Small intestine (tissue), 16 donors: ENCODE measurements around the gene GFOD2. TPM values are rescaled to one million over a fixed set of nuclear protein-coding genes. Genes with fewer than 3 reads are reported as not detected.

Experiments used
- DNase-seq, 2 donors: peaks; one replicate each; pipeline versions ENCODE4 v3.0.0 to v3.0.0-alpha.2; 2013
- FAIRE-seq: peaks from 2 replicates; lab custom pipeline; 2012; peaks lifted over from hg19 to GRCh38; lab: Jason Lieb, UNC
- H3K27ac ChIP-seq, 3 donors: one replicate each; pipeline ENCODE4 v1.5.1; 2013; ENCODE audit warnings: low read length in 2 of 3, mild to moderate bottlenecking in 2 of 3, control low read depth in 1 of 3, inconsistent platforms in 1 of 3, low read depth in 1 of 3, moderate library complexity in 1 of 3
- H3K27me3 ChIP-seq, 3 donors: one replicate each; pipeline ENCODE4 v1.6.1; 2013; ENCODE audit warnings: low read length in 3 of 3, inconsistent platforms in 1 of 3; ENCODE audit not compliant: control insufficient read depth in 3 of 3, insufficient read depth in 3 of 3
- H3K36me3 ChIP-seq, 3 donors: one replicate each; pipeline ENCODE4 v1.6.1; 2013; ENCODE audit warnings: low read length in 3 of 3, inconsistent platforms in 1 of 3, low read depth in 1 of 3, mild to moderate bottlenecking in 1 of 3, moderate library complexity in 1 of 3; ENCODE audit not compliant: control insufficient read depth in 3 of 3, insufficient read depth in 2 of 3
- H3K4me1 ChIP-seq, 3 donors: one replicate each; pipeline ENCODE4 v1.6.1; 2013; ENCODE audit warnings: low read length in 2 of 3, inconsistent platforms in 1 of 3, low read depth in 1 of 3, mild to moderate bottlenecking in 1 of 3, moderate library complexity in 1 of 3; ENCODE audit not compliant: control insufficient read depth in 3 of 3, insufficient read depth in 2 of 3
- H3K4me3 ChIP-seq, 3 donors: one replicate each; pipeline ENCODE4 v1.5.1; 2013; ENCODE audit warnings: low read length in 3 of 3, control low read depth in 1 of 3, inconsistent platforms in 1 of 3, low read depth in 1 of 3, mild to moderate bottlenecking in 1 of 3, moderate library complexity in 1 of 3
- H3K9me3 ChIP-seq, 2 donors: one replicate each; pipeline ENCODE4 v1.6.1; 2013; ENCODE audit warnings: low read depth in 1 of 2, low read length in 1 of 2; ENCODE audit not compliant: control insufficient read depth in 2 of 2, insufficient read depth in 1 of 2
- WGBS, 3 donors: extraction: QIAGEN DNeasy Blood & Tissue Kit; methylation state at CpG; one replicate each; pipeline ENCODE4 v1.1.7; 2013; 5-methylcytosine and 5-hydroxymethylcytosine counted together
- long read RNA-seq, 10 donors: transcript quantifications; one replicate each; lab custom pipeline, GENCODE V29; 2026
- polyA plus RNA-seq, 4 donors: library from polyadenylated mRNA; stranded (reverse) in 3 of 4; unstranded in 1 of 4; fragments of 200-250 nt in 3 of 4; fragments of 120-200 nt in 1 of 4; gene quantifications; one replicate each; pipeline versions ENCODE4 v1.2.1 to v1.2.3, GENCODE V29; 2013
- donor health status: healthy with polysubstance abuse.
- donor health status: control.
- donor health status: control.
- donor health status: Bipolar disorder and iron deficiency.
- donor health status: healthy.

The GFOD2 gene, protein sequence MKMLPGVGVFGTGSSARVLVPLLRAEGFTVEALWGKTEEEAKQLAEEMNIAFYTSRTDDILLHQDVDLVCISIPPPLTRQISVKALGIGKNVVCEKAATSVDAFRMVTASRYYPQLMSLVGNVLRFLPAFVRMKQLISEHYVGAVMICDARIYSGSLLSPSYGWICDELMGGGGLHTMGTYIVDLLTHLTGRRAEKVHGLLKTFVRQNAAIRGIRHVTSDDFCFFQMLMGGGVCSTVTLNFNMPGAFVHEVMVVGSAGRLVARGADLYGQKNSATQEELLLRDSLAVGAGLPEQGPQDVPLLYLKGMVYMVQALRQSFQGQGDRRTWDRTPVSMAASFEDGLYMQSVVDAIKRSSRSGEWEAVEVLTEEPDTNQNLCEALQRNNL
- polyA plus RNA-seq: 10 to 100 TPM in 2 of 4 donors, 1 to 10 TPM in 2; 4.8 to 28.6 (median 12.0) TPM
- long read RNA-seq, donor 1: 0 reads
- long read RNA-seq, donor 2, full-length matches to known transcripts: 1 of 1 reads
- long read RNA-seq, donor 2, partial matches to known transcripts: 0 of 1 reads
- long read RNA-seq, donor 2, other reads (novel, unspliced or antisense): 0 of 1 reads
- long read RNA-seq, donor 3, partial matches to known transcripts: 0 of 4 reads
- long read RNA-seq, donor 3, other reads (novel, unspliced or antisense): 0 of 4 reads
- long read RNA-seq, donor 4: 0 reads
- long read RNA-seq, donor 5, partial matches to known transcripts: 0 of 2 reads
- long read RNA-seq, donor 5, other reads (novel, unspliced or antisense): 0 of 2 reads
- long read RNA-seq, donor 6, full-length matches to known transcripts: 3 of 3 reads
- long read RNA-seq, donor 6, partial matches to known transcripts: 0 of 3 reads
- long read RNA-seq, donor 6, other reads (novel, unspliced or antisense): 0 of 3 reads
- long read RNA-seq, donor 7, partial matches to known transcripts: 0 of 4 reads
- long read RNA-seq, donor 7, other reads (novel, unspliced or antisense): 0 of 4 reads
- long read RNA-seq, donor 8, partial matches to known transcripts: 5 of 5 reads
- long read RNA-seq, donor 8, other reads (novel, unspliced or antisense): 0 of 5 reads
- long read RNA-seq, donor 9, partial matches to known transcripts: 0 of 1 reads
- long read RNA-seq, donor 9, other reads (novel, unspliced or antisense): 0 of 1 reads
- long read RNA-seq, donor 10, full-length matches to known transcripts: 5 of 5 reads
- long read RNA-seq, donor 10, partial matches to known transcripts: 0 of 5 reads
- long read RNA-seq, donor 10, other reads (novel, unspliced or antisense): 0 of 5 reads

DNA sequence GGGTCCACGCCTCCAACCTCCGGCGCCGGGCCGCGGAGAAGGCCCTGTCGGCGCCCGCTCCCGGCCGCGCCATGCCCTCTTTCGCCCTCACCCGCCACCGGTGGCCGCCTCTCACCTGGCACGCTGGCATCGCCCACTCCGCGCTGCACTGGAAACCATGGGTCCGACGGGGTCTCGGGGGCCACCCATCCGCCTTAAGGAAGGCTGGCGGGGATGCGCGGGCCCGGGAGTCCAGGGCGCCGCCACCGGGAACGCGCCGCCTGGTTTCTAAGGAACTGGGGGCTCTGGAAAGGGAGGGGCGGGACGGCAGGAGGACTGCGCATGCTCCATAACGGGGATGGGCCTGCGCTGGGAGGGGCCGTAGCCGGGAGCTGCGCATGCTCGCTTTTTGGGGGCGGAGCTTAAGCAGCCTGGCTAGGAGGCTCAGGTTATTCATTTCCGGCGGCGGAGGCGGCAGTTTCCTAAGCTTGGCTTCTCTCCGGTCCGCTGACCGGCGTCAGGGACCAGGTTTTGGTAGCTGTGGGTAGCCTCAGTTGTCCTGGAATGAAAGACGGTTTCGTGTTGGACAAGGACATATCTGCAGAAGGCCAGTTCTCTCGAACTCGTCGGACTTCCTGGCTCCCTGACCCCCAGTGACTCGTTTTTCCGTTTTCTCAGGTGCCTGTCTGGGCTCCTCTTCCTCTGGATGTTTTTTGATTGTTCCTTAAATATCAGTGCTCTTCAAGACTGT lies at the start of gene GFOD2:
Gene GFOD2 (minus strand): TSS at position 269 of the 730 bp plus-strand sequence. CDS start 33,601 bp downstream, outside the sequence.
- peaks cover 0 to 46% (median 0%) of the 10 kb centered on the region in 3 donors for H3K27me3 ChIP-seq
- 0 to 1% (median 1%) methylated on average over 54 to 59 of the region's 59 CpGs for WGBS, 3 donors
- no peaks in the 10 kb centered on the region for H3K9me3 ChIP-seq
- H3K27ac ChIP-seq: peak within 1 kb of the TSS; percentile 7 to 97 (median 52)
- DNase-seq (peak; percentile 95 to 96), FAIRE-seq (no peak)
- peaks cover 0 to 14% (median 3%) of the 10 kb centered on the region in 3 donors for H3K4me1 ChIP-seq
- peak within 1 kb of the TSS; percentile 61 to 85 (median 81) for H3K4me3 ChIP-seq
- peaks cover 0 to 11% (median 0%) of the 10 kb centered on the region in 3 donors for H3K36me3 ChIP-seq

DNA sequence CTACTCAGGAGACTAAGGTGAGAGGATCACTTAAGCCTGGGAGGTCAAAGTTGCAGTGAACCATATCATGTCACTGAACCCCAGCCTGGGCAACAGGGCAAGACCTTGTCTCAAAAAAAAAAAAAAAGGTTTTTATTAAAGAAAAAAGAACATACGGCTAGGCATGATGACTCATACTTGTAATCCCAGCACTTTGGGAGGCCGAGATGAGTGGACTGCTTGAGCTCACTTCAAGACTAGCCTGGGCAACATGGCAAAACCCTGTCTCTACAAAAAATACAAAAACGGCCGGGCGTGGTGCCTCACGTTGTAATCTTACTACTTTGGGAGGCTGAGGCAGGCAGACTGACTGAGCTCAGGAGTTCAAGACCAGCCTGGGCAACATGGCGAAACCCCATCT lies 48.8 kb upstream of the GFOD2 start:
- WGBS, 3 donors: 75 to 85% (median 77%) methylated on average over 7 of the region's 7 CpGs
- Histone ChIP-seq H3K36me3 (peaks cover 0 to 43% (median under 1%) of the 10 kb centered on the region in 3 donors), H3K9me3 (no peaks in the 10 kb centered on the region), H3K27ac (no peak overlapping the region), H3K27me3 (no peaks in the 10 kb centered on the region), H3K4me1 (peaks cover 0 to 2% (median 0%) of the 10 kb centered on the region in 3 donors), H3K4me3 (no peak overlapping the region)
- no peak for FAIRE-seq
- DNase-seq: no peak

DNA sequence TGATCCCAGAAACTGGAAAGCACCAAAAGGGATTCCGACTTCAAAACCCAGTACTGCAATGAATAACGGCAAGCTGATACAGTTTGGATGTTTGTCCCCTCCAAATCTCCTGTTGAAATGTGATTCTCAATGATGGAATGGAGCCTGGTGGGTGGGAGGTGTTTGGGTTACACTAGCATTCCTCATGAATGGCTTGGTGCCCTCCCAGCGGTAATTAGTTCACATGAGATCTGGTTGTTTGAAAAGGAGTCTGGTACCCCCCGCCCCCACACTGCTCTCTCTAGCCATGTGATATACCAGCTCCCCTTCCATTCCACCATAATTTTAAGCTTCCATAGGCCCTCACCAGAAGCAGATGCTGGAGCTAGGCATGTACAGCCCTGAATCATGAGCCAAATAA lies 47.2 kb upstream of the GFOD2 start:
- Histone ChIP-seq H3K36me3 (peaks cover 0 to 43% (median 0%) of the 10 kb centered on the region in 3 donors), H3K4me1 (no peaks in the 10 kb centered on the region), H3K9me3 (no peaks in the 10 kb centered on the region), H3K4me3 (no peak overlapping the region), H3K27me3 (no peaks in the 10 kb centered on the region), H3K27ac (no peak overlapping the region)
- WGBS, 3 donors: 91 to 98% (median 94%) methylated on average over 4 of the region's 4 CpGs
- FAIRE-seq (no peak), DNase-seq (no peak)

DNA sequence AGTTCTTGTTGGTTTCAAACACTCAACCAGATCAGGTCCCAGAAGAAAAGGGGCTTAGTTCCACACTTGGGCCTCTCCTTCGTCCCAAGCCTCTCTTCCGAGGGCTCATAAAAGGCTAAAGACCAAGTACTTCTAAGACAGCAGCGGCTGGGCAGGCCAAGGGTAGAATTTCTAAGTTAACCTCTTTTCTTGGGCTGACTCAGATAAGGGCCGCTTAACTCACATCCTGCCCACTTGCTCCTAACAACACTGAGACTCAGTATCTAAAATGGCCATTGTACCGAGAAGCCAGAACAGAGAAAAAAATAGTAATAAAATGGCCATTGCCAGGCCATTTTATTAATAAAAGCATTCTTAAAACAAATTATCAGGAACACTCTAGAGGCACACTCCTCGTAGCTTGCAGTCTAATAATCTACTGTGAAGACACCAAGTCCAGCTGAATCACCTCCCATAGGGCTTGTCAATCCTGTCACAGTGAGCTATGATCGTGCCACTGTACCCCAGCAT lies 45.1 kb upstream of the GFOD2 start:
- Histone ChIP-seq H3K27ac (no peak overlapping the region), H3K27me3 (no peaks in the 10 kb centered on the region), H3K4me1 (no peaks in the 10 kb centered on the region), H3K9me3 (no peaks in the 10 kb centered on the region), H3K4me3 (no peak overlapping the region), H3K36me3 (peaks cover 0 to 45% (median 0%) of the 10 kb centered on the region in 3 donors)
- FAIRE-seq: no peak
- WGBS, 3 donors: 96 to 98% (median 97%) methylated on average over 7 of the region's 7 CpGs
- DNase-seq: no peak

DNA sequence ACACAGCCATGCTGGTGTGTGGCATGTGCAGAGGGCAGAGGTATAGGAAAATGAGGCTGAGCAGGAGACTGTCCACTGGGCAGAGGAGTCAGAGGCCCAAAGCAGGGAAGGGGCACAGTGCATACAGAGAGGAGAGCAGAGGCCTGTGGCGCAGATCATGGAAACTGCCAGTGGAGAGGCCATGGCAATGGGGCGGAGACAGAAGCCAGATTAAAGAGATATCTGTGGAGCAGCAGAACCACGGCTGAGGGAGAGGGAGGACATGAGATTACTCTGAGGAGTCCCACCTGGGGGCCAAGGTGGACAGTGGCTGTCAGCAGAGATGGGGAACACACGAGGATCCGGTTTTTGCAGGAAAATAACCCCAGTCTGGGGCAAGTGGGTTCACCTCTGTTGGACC lies 44.0 kb upstream of the GFOD2 start:
- H3K27me3 ChIP-seq: no peaks in the 10 kb centered on the region
- H3K4me3 ChIP-seq: no peak overlapping the region
- FAIRE-seq (no peak), DNase-seq (no peak)
- H3K36me3 ChIP-seq: peaks cover 0 to 53% (median 2%) of the 10 kb centered on the region in 3 donors
- WGBS, 3 donors: 83 to 94% (median 92%) methylated on average over 3 to 5 of the region's 5 CpGs
- H3K9me3 ChIP-seq: no peaks in the 10 kb centered on the region
- H3K27ac ChIP-seq: no peak overlapping the region
- no peaks in the 10 kb centered on the region for H3K4me1 ChIP-seq

DNA sequence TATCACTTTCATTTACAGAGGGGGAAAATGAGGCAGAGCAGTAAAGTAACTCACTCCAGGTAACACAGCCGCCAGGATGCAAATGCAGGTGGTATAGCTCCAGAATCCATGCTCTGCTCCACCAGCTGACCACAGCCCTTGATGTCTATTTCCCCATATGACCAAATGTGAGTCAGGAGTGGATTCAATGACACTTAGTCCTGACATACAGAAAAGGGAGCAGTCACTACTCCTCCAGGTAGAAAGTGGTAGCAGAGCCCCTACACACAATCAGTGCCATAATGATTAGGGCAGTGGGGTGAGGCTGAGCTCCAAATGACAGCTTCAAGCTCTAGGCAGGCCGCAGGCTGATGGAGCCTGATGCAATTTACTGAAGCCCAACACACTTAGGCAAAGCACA lies 43.3 kb upstream of the GFOD2 start:
- H3K27me3 ChIP-seq: no peaks in the 10 kb centered on the region
- H3K4me3 ChIP-seq: no peak overlapping the region
- H3K4me1 ChIP-seq: no peaks in the 10 kb centered on the region
- H3K36me3 ChIP-seq: peaks cover 0 to 59% (median 5%) of the 10 kb centered on the region in 3 donors
- WGBS, 3 donors: 96 to 98% (median 98%) methylated on average over 2 of the region's 2 CpGs
- FAIRE-seq (no peak), DNase-seq (no peak)
- no peaks in the 10 kb centered on the region for H3K9me3 ChIP-seq
- H3K27ac ChIP-seq: no peak overlapping the region

DNA sequence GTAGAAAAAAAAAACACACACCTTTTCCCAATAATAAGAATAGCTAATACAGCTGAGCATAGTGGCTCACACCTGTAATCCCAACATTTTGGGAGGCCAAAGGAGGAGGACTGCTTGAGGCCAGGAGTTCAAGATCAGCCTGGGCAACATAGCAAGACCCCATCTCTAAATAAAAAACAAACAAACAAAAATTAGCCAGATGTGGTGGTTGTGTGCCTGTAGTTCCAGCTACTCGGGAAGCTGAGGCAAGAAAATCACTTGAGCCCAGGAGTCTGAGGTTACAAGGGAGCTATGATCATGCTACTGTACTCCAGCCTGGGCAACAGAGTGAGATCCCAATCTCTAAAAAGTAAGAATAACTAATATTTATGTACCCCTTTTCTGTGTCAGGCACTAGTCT lies 42.8 kb upstream of the GFOD2 start:
- FAIRE-seq: no peak
- H3K27ac ChIP-seq: no peak overlapping the region

More for the DNA sequence above, 42.8 kb upstream of the GFOD2 start:
- 96 to 100% (median 98%) methylated on average over 1 of the region's 1 CpG for WGBS, 3 donors
- H3K4me1 ChIP-seq: no peaks in the 10 kb centered on the region
- no peak overlapping the region for H3K4me3 ChIP-seq
- H3K27me3 ChIP-seq: no peaks in the 10 kb centered on the region
- H3K9me3 ChIP-seq: no peaks in the 10 kb centered on the region
- DNase-seq: no peak
- H3K36me3 ChIP-seq: peaks cover 0 to 64% (median 6%) of the 10 kb centered on the region in 3 donors
